SKM-1 (cell line): ENCODE data around the gene DPYSL3.
"Not testable (repeated sequence)": the region's sequence is repeated elsewhere in the genome, so short reads cannot be mapped to it uniquely, and the experiment has no call there.

ENCODE experiments used
- DNase-seq: peaks from one replicate; lab custom pipeline; 2025; ENCODE audit not compliant: unreplicated experiment; lab: John Stamatoyannopoulos, UW

DPYSL3 gene

GRCh38 chr5:147373328-147373727 is 136.5 kb downstream of the DPYSL3 start:
- DNase-seq: no peak

- no peak for DNase-seq
Observed at GRCh38 chr5:147372191-147372590, 137.7 kb downstream of the DPYSL3 start.

DNA sequence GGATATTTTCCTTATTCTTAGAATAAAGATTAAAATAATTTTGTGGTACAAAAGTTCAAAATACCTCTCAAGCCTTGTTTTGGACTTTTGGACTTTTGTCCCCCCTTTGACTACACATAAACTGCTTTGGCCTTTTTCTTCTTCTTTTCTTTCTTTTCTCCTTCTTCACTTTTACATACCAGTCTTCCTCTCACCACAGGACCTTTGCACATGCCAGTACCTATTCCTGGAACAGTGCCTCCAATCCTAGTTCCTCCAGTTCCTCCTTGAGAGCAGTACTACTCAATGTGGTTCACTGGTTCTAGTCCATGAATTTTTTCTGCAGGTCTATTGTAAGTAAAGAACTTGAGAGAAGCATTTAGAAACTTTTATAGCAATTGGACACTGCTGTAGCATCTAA is 138.6 kb downstream of the DPYSL3 start:
- no peak for DNase-seq

GRCh38 chr5:147369742-147370374 is 140.0 kb downstream of the DPYSL3 start:
- DNase-seq: no peak

- not testable (repeated sequence) for DNase-seq
Observed at GRCh38 chr5:147367381-147367780, 142.5 kb downstream of the DPYSL3 start.

DNA sequence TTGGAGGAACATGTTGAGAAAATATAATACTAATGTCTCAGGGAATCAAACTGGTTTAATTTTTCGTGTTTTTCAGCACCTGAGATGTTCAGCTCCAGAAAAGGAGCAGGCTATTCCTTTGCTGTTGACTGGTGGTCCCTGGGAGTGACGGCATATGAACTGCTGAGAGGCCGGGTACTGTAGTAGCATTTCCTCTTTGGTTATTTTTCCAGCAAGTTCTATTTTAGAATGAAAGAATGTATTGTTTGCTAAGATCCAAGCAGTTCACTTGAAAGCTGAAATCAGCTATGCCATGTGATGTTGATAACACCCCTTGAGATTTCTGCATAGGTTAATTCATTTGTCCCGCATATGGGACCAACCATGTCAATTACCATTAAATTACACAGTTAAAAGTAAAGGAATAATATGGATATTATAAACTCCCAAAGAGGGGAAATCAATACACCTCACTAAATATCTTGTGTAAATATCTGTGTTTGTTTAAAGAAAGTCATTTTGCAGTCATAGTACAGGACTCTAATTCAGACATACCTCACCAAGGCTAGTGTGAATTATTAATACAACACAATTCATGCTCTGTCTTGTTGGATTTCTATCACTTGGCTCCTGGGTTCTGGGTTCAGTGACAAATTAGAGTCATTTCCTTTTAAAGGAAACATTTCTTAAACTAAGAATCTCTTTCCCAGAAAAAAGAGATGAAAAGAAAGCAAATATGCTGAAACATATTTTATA is 148.3 kb downstream of the DPYSL3 start:
- no peak for DNase-seq

GRCh38 chr5:147360816-147361215 is 149.1 kb downstream of the DPYSL3 start:
- DNase-seq: no peak

DNA sequence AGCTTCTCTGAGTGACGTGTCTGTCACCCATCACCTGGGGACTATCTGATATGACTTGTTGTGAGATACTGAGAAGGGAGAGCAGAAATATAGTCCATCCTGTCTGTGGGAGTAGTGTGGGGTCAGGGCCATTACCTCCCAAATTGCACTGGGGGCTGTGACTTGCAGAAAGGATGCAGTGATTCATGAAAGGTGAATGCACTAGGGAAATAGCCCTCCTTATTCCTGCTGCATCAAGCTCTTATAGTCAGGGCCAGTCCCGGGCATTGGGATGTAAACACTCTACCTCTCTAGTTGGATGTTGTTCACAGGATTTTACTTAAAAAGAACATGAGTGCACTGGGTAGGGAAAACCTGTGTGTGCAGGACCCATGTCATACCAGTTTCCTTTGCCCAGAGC is 150.3 kb downstream of the DPYSL3 start:
- DNase-seq: no peak

DNA sequence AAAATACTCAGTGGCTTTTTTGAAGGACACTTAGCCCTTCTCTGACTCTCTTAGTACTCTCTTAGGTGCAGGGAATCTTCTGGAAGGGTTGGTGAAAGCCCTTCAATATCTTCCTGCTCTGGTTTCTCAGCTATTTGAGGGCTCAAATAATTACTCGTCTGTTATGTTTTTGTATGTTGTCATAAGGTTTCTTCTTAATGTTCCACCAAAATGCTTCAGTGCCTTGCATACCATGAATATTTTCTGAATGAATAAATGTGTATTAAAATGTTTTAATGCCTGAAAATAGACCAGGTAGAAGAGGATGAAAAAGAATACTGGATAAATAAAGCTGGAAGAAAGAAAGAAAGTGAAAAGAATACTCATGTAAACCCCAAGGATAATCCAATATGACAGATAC is 150.8 kb downstream of the DPYSL3 start:
- DNase-seq: no peak

- DNase-seq: no peak
Observed at GRCh38 chr5:147349241-147349640, 160.6 kb downstream of the DPYSL3 start.

DNA sequence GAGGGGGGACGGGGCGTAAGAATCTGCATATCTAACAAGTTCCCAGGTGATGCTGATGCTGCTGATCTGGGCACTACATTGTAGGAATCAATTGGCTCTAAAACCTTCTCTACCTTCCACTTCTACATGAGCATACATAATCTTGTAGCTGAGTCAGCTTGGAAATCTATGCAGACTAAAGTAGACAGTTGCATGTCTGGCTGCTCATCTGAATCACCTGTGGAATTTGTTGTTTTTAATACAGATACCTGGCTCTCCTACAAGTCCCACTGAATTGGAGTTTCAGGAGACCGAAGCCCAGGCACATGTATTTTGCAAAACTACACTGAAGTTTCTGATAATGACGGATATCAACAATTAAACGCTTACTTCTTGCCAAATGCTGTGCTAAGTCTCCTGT is 161.4 kb downstream of the DPYSL3 start:
- no peak for DNase-seq

DNA sequence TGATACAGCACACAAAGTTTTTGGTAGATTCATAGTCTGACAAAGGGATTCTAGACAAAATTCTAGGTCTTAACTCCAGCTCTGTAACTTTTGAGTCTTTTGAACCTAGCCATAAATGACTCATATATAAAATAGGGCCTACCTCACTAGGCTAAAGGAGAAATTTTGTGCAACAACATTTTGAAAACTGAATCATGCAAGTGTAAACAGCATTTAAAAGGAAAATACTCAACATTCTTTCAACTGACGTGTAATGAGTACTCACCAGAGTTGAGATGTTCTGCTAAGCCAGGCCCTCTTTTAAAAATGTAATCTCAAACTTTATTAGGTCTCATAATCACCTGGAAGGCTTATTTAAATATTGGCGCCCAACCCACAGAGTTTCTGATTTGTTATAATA is 161.8 kb downstream of the DPYSL3 start:
- DNase-seq: no peak

GRCh38 chr5:147346006-147346561 is 163.8 kb downstream of the DPYSL3 start:
- no peak for DNase-seq

GRCh38 chr5:147344861-147345260 is 165.0 kb downstream of the DPYSL3 start:
- no peak for DNase-seq

DNA sequence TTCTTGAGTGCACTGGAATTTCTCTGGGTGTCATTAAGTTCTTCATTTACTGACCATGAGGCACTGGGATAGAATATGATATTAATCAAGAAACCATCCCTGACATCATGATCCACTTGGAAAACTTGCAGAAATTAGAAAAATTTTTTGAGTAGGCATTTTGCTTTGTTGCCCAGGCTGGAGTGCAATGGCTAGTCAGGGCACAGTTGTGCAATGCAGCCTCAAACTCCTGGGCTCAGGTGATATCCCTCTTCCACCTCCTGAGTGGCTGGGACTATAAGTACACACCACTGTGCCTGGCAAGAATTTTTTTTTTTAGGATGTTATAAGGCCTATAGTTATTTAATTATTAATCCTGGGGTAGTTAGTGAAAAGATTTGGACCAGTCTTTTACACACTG is 168.5 kb downstream of the DPYSL3 start:
- DNase-seq: no peak

- no peak for DNase-seq
Observed at GRCh38 chr5:147340941-147341340, 168.9 kb downstream of the DPYSL3 start.
